K562 (cell line): ENCODE data around the gene DNAJC1. TPM values are rescaled to one million over a fixed set of nuclear protein-coding genes. Genes with fewer than 3 reads are reported as not detected.

Experiments used
- C11orf30 ChIP-seq: fragments of 450-650 bp; IDR thresholded peaks from 2 replicates; pipeline ENCODE4 v1.6.1; 2016; ENCODE audit warnings: low read depth, mild to moderate bottlenecking
- FOXK2 ChIP-seq, 2 experiments: fragments of 450-650 bp; IDR thresholded peaks in 1 of 2; conservative IDR thresholded peaks in 1 of 2; 2 replicates each; pipeline ENCODE4 v1.6.1; 2016; ENCODE audit warnings: low read depth in 2 of 2, mild to moderate bottlenecking in 1 of 2
- KDM2B ChIP-seq: fragments of 250-450 bp; sonication (Bioruptor Pico); IDR thresholded peaks from 2 replicates; pipeline ENCODE4 v1.8.0; 2021; ENCODE audit warnings: mild to moderate bottlenecking, moderate library complexity
- NBN ChIP-seq: fragments of 450-650 bp; IDR thresholded peaks from 2 replicates; pipeline ENCODE4 v1.6.1; 2016; ENCODE audit warnings: low read depth, mild to moderate bottlenecking
- NCOR1 ChIP-seq: fragments of 450-650 bp; IDR thresholded peaks from 2 replicates; pipeline ENCODE4 v1.6.1; 2016; ENCODE audit warnings: mild to moderate bottlenecking, moderate library complexity
- PHB ChIP-seq: fragments of 250-450 bp; sonication (Bioruptor Pico); IDR thresholded peaks from 2 replicates; pipeline ENCODE4 v1.5.0; 2021
- POLR2AphosphoS2 ChIP-seq: IDR thresholded peaks from 2 replicates; pipeline ENCODE4 v1.6.1; 2012; ENCODE audit warnings: low read length, improper control_type of control experiment
- POLR2AphosphoS5 ChIP-seq: IDR thresholded peaks from 2 replicates; pipeline ENCODE4 v1.6.1; 2011; ENCODE audit warnings: mild to moderate bottlenecking, low read depth, low read length, moderate library complexity; ENCODE audit not compliant: control insufficient read depth, insufficient read depth
- RBBP5 ChIP-seq: fragments of 200-600 bp; sonication (generic); IDR thresholded peaks from 2 replicates; pipeline ENCODE4 v1.6.1; 2012; ENCODE audit warnings: borderline replicate concordance, mild to moderate bottlenecking, low read length, control low read depth, inconsistent platforms; ENCODE audit not compliant: insufficient read depth, poor library complexity, severe bottlenecking
- RBM17 ChIP-seq: fragments of 200-400 bp; formaldehyde crosslinking; IDR thresholded peaks from 2 replicates; pipeline ENCODE4 v1.6.1; 2017; ENCODE audit warnings: low read depth, mild to moderate bottlenecking, low read length, borderline replicate concordance
- SPI1 ChIP-seq: IDR thresholded peaks from 2 replicates; pipeline ENCODE4 v1.6.1; 2011; ENCODE audit warnings: low read depth, low read length, control low read depth, borderline replicate concordance
- TRIM28 ChIP-seq: fragments of 450-650 bp; IDR thresholded peaks from 2 replicates; pipeline ENCODE4 v1.6.1; 2017
- ZNF23 ChIP-seq: fragments of 250-450 bp; sonication (Bioruptor Pico); IDR thresholded peaks from 2 replicates; pipeline ENCODE4 v1.4.0; 2020; ENCODE audit warnings: mild to moderate bottlenecking
- ZNF232 ChIP-seq: sonication (generic); formaldehyde crosslinking; IDR thresholded peaks from 2 replicates; pipeline ENCODE4 v1.8.0; 2022; ENCODE audit warnings: mild to moderate bottlenecking, missing genetic modification reagents
- ZNF3 ChIP-seq: fragments of 250-450 bp; sonication (Bioruptor Pico); IDR thresholded peaks from 2 replicates; pipeline ENCODE4 v1.5.0; 2021; ENCODE audit warnings: mild to moderate bottlenecking, moderate library complexity
- ZNF766 ChIP-seq: fragments of 200-800 bp; sonication (Bioruptor generic); conservative IDR thresholded peaks from 2 replicates; pipeline ENCODE4 v1.6.1; 2016; ENCODE audit warnings: missing genetic modification characterization, missing compliant biosample characterization
- polyA plus RNA-seq, 8 experiments: library from polyadenylated mRNA; depleted of rRNA in 4 of 8; stranded (reverse) in 5 of 8; unstranded in 3 of 8; fragments of >200 nt; fragmentation: Nextera tagmentation in 2 of 8; fragmentation: Illumina TruSeq in 1 of 8; extraction: Ambion mirVana in 2 of 8; extraction: Trizol in 1 of 8; gene quantifications; 2 replicates each; pipeline versions ENCODE4 v1.2.1 to v1.2.3, GENCODE V29; 2011 to 2014; ENCODE audit warnings: inconsistent platforms in 1 of 8, missing spikeins in 1 of 8
- total RNA-seq, 7 experiments: library from RNA; depleted of rRNA in 6 of 7; stranded (reverse); fragments of >200 nt in 6 of 7; fragmentation: Illumina TruSeq in 2 of 7; extraction: Trizol in 2 of 7; gene quantifications; 2 replicates each; pipeline versions ENCODE4 v1.2.1 to v1.2.3, GENCODE V29; 2011 to 2021; ENCODE audit warnings: low replicate concordance in 1 of 7
- TF ChIP-seq, protein P1 (sequence below): fragments of 450-650 bp; formaldehyde crosslinking; IDR thresholded peaks from 2 replicates; pipeline ENCODE4 v1.4.0; 2022; ENCODE audit warnings: missing genetic modification characterization
- TF ChIP-seq, protein P2 (sequence below): sonication (generic); formaldehyde crosslinking; IDR thresholded peaks from 2 replicates; pipeline ENCODE4 v1.8.1; 2022; ENCODE audit warnings: missing genetic modification reagents
- TF ChIP-seq, protein P3 (sequence below): fragments of 450-650 bp; conservative IDR thresholded peaks from 2 replicates; pipeline ENCODE4 v1.6.1; 2016; ENCODE audit warnings: missing genetic modification characterization, low read depth, mild to moderate bottlenecking, control low read depth, missing compliant biosample characterization
- TF ChIP-seq, protein P4 (sequence below): fragments of 450-650 bp; IDR thresholded peaks from 2 replicates; pipeline ENCODE4 v1.6.1; 2016; ENCODE audit warnings: antibody characterized with exemption
- TF ChIP-seq, protein P5 (sequence below): fragments of 250-450 bp; sonication (Bioruptor Pico); IDR thresholded peaks from 2 replicates; pipeline ENCODE4 v1.8.0; 2021; ENCODE audit warnings: moderate library complexity, mild to moderate bottlenecking, inconsistent platforms
- TF ChIP-seq, protein P6 (sequence below): fragments of 250-450 bp; sonication (Bioruptor Pico); IDR thresholded peaks from 2 replicates; pipeline ENCODE4 v1.5.0; 2021

Gene DNAJC1
- total and polyA plus RNA-seq, 9 of the 15 experiments (the other 6 are each of a cell fraction or from before 2014, with no cell fraction given): 5.4 to 77.6 (median 40.3) TPM

DNA sequence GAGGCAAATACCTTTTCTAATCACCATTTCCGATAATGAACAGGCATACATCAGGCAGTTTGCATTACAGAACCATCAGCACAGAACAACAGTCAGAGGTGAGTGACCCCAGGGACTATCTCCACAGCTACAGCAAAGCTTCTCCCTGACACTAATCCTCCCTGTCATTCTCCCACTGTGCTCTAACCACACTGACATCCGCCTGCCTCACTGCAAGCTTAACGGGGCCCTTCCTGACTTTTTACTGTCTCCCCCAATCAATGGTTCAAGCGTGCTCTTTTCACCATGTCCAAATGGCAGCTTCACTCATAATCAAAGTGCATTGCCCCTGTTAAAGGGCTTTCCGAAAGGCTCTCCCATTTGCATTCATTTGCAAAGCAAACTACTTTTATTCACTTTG is 196.3 kb downstream of the DNAJC1 start (continued):
- TF ChIP-seq KDM2B (CRISPR knock-in tag) (no peak), SPI1 (no peak), TRIM28 (peak; percentile 38; the same call in 1 of the 2 replicates), ZNF766 (CRISPR knock-in tag) (no peak), NBN (peak; percentile 79), POLR2AphosphoS5 (peak; percentile 76), PHB (CRISPR knock-in tag) (no peak), RBM17 (no peak), FOXK2 (conservative IDR thresholded peaks at IDR 0.05 in 1 of 2, IDR thresholded peaks at IDR 0.05 in 1 of 2; ENCODE audit: low read depth in 2 of 2) (no peak), ZNF23 (CRISPR knock-in tag) (no peak), C11orf30 (no peak), RBBP5 (no peak), NCOR1 (peak; percentile 89), ZNF3 (no peak), POLR2AphosphoS2 (no peak), ZNF232 (no peak)
- TF ChIP-seq, protein P1, sequence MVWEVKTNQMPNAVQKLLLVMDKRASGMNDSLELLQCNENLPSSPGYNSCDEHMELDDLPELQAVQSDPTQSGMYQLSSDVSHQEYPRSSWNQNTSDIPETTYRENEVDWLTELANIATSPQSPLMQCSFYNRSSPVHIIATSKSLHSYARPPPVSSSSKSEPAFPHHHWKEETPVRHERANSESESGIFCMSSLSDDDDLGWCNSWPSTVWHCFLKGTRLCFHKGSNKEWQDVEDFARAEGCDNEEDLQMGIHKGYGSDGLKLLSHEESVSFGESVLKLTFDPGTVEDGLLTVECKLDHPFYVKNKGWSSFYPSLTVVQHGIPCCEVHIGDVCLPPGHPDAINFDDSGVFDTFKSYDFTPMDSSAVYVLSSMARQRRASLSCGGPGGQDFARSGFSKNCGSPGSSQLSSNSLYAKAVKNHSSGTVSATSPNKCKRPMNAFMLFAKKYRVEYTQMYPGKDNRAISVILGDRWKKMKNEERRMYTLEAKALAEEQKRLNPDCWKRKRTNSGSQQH (CRISPR knock-in tag): 0 out of 2 replicates have a peak, but pooled peaks have one; percentile 37
- TF ChIP-seq, protein P2, sequence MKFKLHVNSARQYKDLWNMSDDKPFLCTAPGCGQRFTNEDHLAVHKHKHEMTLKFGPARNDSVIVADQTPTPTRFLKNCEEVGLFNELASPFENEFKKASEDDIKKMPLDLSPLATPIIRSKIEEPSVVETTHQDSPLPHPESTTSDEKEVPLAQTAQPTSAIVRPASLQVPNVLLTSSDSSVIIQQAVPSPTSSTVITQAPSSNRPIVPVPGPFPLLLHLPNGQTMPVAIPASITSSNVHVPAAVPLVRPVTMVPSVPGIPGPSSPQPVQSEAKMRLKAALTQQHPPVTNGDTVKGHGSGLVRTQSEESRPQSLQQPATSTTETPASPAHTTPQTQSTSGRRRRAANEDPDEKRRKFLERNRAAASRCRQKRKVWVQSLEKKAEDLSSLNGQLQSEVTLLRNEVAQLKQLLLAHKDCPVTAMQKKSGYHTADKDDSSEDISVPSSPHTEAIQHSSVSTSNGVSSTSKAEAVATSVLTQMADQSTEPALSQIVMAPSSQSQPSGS (CRISPR knock-in tag): no peak
- TF ChIP-seq, protein P3, sequence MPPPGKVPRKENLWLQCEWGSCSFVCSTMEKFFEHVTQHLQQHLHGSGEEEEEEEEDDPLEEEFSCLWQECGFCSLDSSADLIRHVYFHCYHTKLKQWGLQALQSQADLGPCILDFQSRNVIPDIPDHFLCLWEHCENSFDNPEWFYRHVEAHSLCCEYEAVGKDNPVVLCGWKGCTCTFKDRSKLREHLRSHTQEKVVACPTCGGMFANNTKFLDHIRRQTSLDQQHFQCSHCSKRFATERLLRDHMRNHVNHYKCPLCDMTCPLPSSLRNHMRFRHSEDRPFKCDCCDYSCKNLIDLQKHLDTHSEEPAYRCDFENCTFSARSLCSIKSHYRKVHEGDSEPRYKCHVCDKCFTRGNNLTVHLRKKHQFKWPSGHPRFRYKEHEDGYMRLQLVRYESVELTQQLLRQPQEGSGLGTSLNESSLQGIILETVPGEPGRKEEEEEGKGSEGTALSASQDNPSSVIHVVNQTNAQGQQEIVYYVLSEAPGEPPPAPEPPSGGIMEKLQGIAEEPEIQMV (tag): no peak
- TF ChIP-seq, protein P4, sequence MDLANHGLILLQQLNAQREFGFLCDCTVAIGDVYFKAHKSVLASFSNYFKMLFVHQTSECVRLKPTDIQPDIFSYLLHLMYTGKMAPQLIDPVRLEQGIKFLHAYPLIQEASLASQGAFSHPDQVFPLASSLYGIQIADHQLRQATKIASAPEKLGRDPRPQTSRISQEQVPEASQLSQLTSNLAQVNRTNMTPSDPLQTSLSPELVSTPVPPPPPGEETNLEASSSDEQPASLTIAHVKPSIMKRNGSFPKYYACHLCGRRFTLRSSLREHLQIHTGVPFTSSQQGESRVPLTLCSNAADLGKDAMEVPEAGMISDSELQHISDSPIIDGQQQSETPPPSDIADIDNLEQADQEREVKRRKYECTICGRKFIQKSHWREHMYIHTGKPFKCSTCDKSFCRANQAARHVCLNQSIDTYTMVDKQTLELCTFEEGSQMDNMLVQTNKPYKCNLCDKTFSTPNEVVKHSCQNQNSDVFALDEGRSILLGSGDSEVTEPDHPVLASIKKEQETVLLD: peak; percentile 67; the same call in 1 of the 2 replicates
- TF ChIP-seq, protein P5, sequence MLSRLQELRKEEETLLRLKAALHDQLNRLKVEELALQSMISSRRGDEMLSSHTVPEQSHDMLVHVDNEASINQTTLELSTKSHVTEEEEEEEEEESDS: no peak
- TF ChIP-seq, protein P6, sequence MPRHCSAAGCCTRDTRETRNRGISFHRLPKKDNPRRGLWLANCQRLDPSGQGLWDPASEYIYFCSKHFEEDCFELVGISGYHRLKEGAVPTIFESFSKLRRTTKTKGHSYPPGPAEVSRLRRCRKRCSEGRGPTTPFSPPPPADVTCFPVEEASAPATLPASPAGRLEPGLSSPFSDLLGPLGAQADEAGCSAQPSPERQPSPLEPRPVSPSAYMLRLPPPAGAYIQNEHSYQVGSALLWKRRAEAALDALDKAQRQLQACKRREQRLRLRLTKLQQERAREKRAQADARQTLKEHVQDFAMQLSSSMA: no peak
